ENCODE results near the gene GPC5.
"Not testable (repeated sequence)": the region's sequence is repeated elsewhere in the genome, so short reads cannot be mapped to it uniquely, and the experiment has no call there.

Gene GPC5

GRCh38 chr13:91797567-91797966 is 399.1 kb downstream of the GPC5 start:
- no peak for DNase-seq

DNA sequence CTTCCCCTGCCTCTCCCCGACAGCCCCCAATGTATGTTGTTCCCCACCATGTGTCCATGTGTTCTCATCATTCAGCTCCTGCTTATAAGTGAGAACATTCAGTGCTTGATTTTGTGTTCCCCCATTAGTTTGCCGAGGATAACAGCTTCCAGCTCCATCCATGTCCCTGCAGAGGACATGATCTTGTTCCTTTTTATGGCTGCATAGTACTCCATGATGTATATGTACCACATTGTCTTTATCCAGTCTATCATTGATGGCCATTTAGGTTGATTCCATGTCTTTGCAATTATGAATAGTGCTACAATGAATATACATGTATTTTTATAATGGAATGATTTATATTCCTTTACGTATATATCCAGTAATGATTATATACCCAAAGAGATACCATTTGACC is 399.9 kb downstream of the GPC5 start:
- DNase-seq, result not testable (repeated sequence)

GRCh38 chr13:91801772-91802171 is 403.4 kb downstream of the GPC5 start:
- not testable (repeated sequence) for DNase-seq

- DNase-seq, result no peak
These were observed 404.5 kb downstream of the GPC5 start for GRCh38 chr13:91802957-91803356.

DNA sequence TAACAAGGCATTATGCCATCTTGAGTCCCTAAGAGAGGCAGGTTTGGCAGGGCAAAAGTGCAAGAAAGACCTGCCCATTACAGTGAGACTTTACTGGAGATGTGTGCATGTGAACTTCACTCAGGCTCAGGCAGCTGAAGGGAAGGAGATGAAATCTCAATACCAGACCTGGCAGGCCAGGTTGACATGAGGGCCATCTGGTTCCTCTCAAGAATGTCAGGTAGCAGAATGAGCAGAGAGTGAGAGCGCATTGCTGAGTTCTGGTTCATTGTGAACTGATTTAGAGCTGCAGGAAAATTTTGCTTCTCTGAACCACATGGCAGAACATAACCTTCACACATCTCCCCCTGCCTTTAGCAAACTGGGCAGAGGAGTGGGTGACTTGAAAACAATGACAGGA is 406.3 kb downstream of the GPC5 start:
- DNase-seq, result no peak

DNA sequence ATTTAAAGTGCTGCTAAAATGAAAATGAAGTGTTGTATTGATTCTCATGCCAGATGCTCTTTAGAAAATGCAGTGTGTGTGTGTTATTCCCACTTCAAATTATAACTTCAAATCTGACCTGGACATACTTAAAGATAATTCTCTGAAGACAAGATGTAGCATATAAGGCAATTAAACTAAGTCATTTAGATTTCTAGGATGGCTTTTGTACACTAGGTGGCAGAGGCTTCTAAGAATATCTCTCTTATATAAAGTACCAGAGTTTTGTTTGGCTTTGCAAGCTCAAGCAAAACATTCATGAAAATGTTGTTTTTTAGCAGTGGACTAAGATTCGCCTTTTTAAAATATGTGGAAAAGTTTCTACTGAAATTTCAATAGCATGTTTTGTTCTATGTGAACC is 407.2 kb downstream of the GPC5 start:
- DNase-seq, result no peak

- no peak for DNase-seq
These were observed 410.7 kb downstream of the GPC5 start for GRCh38 chr13:91809161-91809560.

- no peak for DNase-seq
These were observed 414.8 kb downstream of the GPC5 start for GRCh38 chr13:91813253-91813652.

DNA sequence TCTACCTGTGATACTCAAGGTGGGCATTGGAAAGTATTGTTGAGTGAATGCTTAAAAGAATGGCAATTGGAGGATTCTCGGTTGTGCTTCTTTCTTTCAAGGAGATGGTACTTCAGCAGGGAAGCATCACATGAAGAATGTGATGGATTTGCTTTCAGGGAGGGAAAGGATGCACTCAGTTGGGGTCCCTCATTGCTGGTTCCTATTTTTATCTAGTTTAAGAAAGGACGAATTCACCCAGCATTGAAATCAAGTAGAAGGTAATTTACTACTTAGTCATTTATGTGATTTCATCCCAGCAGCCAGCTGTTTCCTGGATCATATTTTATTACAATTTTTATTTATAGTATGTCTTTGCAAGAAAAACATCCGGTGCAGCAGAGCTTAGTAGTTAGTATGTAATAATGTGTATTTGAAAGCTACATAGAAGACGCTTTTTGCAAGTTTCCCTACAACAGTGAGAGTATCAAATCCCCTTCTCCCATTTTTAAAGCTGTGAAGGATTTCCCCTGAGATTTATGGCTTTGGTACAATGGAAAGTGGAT is 417.9 kb downstream of the GPC5 start:
- DNase-seq, result no peak

DNA sequence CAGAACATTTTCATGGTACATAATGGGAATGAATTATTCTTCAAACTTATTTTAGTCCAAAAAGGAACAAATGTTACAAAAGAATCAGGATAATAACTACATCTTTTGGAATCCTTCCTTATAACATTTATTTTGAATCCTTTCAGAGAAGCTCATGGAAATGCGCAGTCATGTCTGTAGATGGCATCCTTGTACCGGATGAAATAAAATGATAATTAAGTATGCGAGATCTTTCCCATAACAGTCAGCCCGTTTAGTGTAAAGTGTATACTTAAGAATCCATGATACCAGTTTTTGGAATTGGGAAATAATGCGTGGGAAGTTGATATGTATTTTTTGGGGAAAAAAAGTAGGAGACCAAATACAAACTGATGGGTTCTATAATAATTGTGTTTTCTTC is 418.8 kb downstream of the GPC5 start:
- DNase-seq, result no peak

GRCh38 chr13:91824416-91824815 is 426.0 kb downstream of the GPC5 start:
- DNase-seq, result no peak

- no peak for DNase-seq
These were observed 427.1 kb downstream of the GPC5 start for GRCh38 chr13:91825516-91825915.

GRCh38 chr13:91836553-91836952 is 438.1 kb downstream of the GPC5 start:
- no peak for DNase-seq

DNA sequence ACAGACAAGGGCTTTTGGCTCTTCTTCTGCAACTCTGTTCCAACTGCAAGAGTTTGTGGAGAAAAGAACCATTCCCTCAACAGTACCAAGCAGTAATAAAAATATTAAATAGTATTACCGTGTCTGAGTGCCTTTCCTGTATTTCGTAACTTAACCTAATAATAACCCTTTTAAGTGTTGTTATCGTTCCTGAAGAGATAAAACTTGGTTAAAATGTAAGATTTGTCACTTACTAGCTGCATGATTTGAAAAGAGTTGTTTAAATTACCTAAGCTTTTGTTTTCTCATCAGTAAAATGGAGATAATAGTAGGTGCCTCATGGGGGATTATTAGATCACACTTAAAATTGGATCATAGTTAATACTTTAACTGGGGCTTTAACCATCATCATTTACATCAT is 447.2 kb downstream of the GPC5 start:
- no peak for DNase-seq

DNA sequence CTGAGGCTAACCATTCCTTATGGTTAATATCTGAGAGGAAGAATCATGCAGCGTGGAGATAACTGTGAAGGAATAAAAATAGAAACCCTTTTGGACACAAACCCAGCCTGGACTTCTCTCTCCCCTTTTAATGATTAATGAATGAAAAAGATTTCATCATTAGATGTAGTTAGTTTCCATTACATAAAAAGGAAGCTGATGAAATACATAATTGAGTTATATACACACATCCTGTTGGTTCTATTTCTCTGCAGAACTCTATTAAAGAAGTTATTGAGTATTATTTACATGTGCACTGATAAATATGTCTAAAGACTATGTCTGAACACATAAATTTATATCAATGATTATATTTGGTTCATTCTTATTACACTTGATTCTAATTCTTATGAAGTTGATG is 465.3 kb downstream of the GPC5 start:
- DNase-seq, result no peak

DNA sequence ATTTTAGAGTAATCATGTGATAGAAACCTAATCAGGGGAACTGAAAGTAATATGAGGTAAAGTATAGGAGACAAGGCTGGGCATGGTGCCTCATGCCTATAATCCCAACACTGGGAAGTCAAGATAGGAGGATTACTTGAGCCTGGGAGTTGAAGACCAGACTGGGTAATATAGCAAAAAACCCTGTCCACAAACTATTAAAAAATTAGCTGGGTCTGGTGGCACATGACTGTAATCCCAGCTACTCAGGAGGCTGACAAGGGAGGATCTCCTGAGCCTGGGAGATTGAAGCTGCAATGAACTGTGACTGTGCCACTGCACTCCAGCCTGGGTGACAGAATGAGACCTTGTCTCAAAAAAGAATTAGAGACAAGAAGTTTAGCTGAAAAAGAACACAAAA is 469.9 kb downstream of the GPC5 start:
- no peak for DNase-seq

GRCh38 chr13:91878491-91878890 is 480.1 kb downstream of the GPC5 start:
- no peak for DNase-seq

- no peak for DNase-seq
These were observed 480.9 kb downstream of the GPC5 start for GRCh38 chr13:91879360-91879759.

DNA sequence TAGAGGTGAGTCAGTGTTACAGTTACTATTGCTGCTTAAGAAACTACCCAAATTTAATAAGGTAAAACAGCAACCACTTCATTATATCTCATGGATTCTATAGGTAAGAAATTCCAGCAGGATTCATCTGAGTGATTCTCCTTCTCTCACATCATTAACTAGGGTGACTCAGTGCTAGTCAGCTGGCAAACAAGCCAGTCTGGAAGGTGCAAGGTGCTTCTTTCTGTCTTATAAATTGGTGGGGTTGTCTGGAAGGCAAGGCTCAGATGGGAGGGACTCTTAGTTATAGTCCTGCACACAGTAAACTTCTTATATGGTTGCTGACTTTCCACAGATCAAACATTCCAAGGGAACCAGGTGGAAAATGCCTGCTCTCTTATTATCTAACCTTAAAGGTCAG is 484.5 kb downstream of the GPC5 start:
- no peak for DNase-seq

DNA sequence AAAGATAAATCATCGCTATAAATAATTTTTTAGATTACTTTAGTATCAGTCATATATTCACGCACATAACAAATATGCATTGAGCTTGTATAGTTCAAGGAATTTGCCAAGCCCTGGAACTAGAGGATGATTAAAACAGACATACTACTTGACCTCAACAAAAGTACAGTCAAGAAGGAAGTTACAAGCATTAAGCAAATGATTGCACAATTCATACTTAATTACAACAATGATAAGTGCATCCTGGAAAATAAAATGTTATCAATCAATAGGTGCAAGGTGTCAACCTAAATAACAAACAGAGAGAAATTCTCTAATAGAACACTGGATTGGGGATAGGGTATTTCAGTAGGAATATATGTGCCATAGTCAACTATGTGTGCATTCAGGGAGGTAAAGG is 491.2 kb downstream of the GPC5 start:
- no peak for DNase-seq

GRCh38 chr13:91891141-91891540 is 492.7 kb downstream of the GPC5 start:
- DNase-seq, result no peak

DNA sequence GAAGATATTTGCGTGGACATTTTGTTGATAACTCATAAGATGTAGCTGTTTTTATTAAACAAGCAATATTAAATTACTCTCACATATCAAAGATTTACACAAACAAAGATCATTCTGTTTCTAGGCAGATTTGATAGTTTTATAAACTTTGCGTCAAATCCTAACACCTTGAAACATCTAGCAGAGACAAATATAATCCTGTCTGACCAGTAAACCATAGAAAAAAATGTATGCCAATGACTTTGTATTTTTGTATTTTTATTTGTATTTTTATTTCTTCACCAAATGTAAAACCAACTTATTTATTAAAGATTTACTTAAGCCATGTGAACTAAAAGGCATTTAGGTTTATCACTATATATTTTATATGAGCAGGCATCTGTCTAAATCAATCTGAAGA is 494.6 kb downstream of the GPC5 start:
- no peak for DNase-seq

- no peak for DNase-seq
These were observed 495.9 kb downstream of the GPC5 start for GRCh38 chr13:91894316-91894715.

DNA sequence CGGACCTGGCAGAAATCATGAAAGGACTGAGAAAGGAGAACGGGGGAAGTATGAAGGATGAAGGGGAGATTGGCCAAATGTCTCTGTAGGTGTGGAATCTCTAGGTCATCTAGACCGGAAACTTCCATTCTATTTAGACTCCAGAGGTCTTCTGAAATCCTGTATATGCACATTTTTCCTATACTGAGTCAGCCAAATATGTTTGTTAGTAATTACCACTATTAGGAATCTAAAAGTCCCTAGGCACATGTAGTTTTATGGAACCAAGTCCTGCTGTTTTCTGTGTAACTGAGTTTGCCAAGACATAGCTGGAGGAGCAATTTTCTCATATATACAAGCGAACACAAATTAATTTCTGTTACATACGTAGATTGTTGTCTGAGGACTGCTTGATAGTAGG is 498.1 kb downstream of the GPC5 start:
- DNase-seq, result no peak

DNA sequence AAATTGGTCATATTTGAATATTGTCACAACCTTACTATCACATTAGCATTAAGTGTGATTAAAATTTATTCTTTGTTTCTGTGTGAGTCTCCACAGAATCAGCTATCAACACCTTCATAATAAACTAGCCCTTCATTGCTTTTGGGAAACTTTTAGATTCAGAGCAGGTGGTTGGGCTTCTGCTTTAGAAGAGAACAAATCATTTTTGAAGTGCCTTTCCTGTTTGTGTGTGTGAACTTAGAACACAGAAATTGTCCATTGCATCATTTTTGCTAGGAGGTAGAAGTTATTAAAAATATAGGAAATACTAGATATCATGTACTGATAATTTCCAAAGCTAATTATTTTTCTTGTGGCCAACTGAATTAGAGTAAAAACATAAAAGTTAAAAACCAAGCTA is 500.6 kb downstream of the GPC5 start:
- DNase-seq, result not testable (repeated sequence)

- DNase-seq, result no peak
These were observed 503.9 kb downstream of the GPC5 start for GRCh38 chr13:91902291-91902690.
